Body of pancreas (tissue), 4 donors: ENCODE results near the gene TCEAL4. TPM values are rescaled to one million over a fixed set of nuclear protein-coding genes. Genes with fewer than 3 reads are reported as not detected.

ENCODE experiments used
- ATAC-seq: fragments of 150-250 bp; one replicate; pipeline ENCODE4 v1.9.1; 2016
- DNase-seq, 4 donors: peaks; one replicate each; pipeline ENCODE4 v3.0.0-alpha.2; 2019
- H3K27ac ChIP-seq, 4 donors: fragments of 200-600 bp; sonication (generic); 1 replicate in 3 of 4; 2 replicates in 1 of 4; pipeline versions ENCODE4 v1.5.1 to v1.6.1; 2016 to 2019; ENCODE audit warnings: mild to moderate bottlenecking in 1 of 4, mixed read lengths in 1 of 4, moderate library complexity in 1 of 4
- H3K27me3 ChIP-seq, 2 donors: fragments of 200-600 bp; sonication (generic); one replicate each; pipeline ENCODE4 v1.6.0; 2016; ENCODE audit warnings: mild to moderate bottlenecking in 1 of 2
- H3K36me3 ChIP-seq, 2 donors: fragments of 200-600 bp; sonication (generic); replicated peaks in 1 of 2; 2 replicates each; pipeline ENCODE4 v1.5.1; 2016; ENCODE audit warnings: low read depth in 2 of 2; ENCODE audit not compliant: insufficient read depth in 1 of 2
- H3K4me1 ChIP-seq: fragments of 200-600 bp; sonication (generic); one replicate; pipeline ENCODE4 v1.6.0; 2016
- H3K4me3 ChIP-seq, 2 donors: fragments of 200-600 bp; sonication (generic); 1 replicate in 1 of 2; 2 replicates in 1 of 2; pipeline ENCODE4 v1.5.1; 2016 to 2019
- H3K9me3 ChIP-seq, 3 donors: fragments of 200-600 bp; sonication (generic); 1 replicate in 2 of 3; 2 replicates in 1 of 3; pipeline ENCODE4 v1.5.1; 2016
- CTCF ChIP-seq, 7 experiments: fragments of 450-650 bp in 4 of 7; fragments of 200-600 bp in 3 of 7; sonication (generic) in 3 of 7; IDR thresholded peaks; one replicate each; pipeline ENCODE4 v1.5.1; 2016 to 2019; ENCODE audit warnings: antibody characterized with exemption in 7 of 7
- POLR2A ChIP-seq, 3 donors: fragments of 450-650 bp; IDR thresholded peaks; one replicate each; pipeline ENCODE4 v1.6.1; 2016; ENCODE audit warnings: antibody characterized with exemption in 3 of 3, mild to moderate bottlenecking in 2 of 3
- WGBS, 2 donors: methylation state at CpG; one replicate each; pipeline ENCODE4 v1.1.5; 2017; 5-methylcytosine and 5-hydroxymethylcytosine counted together
- intact Hi-C: fragments of 100-400 bp; cut with DNase I; formaldehyde crosslinking; loops from one replicate; pipeline ENCODE4 v1.15.1; 2023
- total RNA-seq, 2 donors: library from RNA; depleted of rRNA; stranded (reverse); fragments of >200 nt; gene quantifications; one replicate each; pipeline ENCODE4 v1.1.0, GENCODE V29; 2016

The TCEAL4 gene
- total RNA-seq, 2 donors from 2014 or later = 36.8 to 51.4 TPM

DNA sequence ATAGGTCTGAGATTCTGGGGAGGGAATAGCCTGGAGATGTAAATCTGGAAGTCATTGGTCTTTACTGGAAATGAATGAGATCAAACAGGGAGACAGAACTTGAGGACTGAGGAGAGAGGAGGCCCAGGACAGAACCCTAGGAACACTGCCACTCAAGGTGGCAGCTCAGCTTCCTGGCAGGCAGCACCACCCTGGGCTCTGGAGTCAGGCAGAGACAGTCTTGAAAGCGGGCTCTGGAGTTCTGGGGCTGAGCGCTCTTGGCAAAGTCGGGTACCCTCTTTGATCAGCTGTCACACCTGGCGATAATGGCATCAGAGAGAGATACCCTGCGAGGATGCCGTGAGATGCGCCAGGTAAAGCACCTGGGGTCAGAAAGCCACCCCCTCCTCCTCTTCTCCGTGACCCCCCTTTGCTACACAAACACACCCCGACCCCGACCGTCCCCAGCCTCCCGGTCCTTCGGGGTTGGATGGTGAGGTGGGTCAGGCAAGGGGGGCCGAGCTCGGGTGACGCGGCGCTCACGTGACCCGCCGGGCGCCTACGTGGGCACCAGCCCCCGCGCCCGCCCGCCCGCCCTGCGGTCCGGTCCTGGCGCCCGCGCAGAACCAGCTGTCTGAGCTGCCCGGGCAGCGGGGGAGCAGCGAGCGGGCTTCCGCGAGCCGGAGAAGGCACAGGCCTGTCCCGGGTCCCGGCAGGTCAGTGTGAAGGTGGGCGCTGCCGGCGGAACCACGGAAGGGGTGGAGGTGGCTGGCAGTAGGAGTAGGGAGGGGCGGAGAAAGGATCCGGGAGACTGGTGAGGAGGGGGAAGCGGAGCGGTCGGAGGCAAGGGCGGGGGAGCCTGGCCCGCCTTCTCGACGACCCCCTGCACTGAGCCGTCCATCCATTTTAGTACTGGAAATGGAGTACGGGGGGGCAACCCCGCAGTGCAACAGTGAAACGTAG is 22.3 kb downstream of the TCEAL4 start, which contains the start of gene TCEAL3:
TSS of gene TCEAL3 (plus strand) at position 600 of the 942 bp plus-strand sequence. CDS start 1,102 bp downstream, outside the sequence.
- TF ChIP-seq CTCF (IDR thresholded peaks at IDR 0.05) (no peak), POLR2A (IDR thresholded peaks at IDR 0.05) (peak; percentile 22 to 75 (median 72))
- Histone ChIP-seq H3K27ac (peak within 1 kb of the TSS; percentile 39 to 87 (median 85)), H3K9me3 (no peaks in the 10 kb centered on the region), H3K4me1 (no peaks in the 10 kb centered on the region), H3K27me3 (peaks cover 0 to 4% of the 10 kb centered on the region in 2 donors), H3K36me3 (no peaks in the 10 kb centered on the region), H3K4me3 (peak within 1 kb of the TSS; percentile 37 to 55)
- ATAC-seq (peak; percentile 91), DNase-seq (peak; percentile 55 to 70 (median 62))
- intact Hi-C loops = no loop called here
- WGBS, 2 donors = 1% methylated on average over 18 to 21 of the region's 59 CpGs

- intact Hi-C loops = no loop called here
- peak overlapping the region; percentile 37 to 55 for H3K4me3 ChIP-seq
- 4 to 11% methylated on average over 8 to 18 of the region's 21 CpGs for WGBS, 2 donors
Measured at GRCh38 chrX:103608306-103608963, 23.1 kb downstream of the TCEAL4 start.

DNA sequence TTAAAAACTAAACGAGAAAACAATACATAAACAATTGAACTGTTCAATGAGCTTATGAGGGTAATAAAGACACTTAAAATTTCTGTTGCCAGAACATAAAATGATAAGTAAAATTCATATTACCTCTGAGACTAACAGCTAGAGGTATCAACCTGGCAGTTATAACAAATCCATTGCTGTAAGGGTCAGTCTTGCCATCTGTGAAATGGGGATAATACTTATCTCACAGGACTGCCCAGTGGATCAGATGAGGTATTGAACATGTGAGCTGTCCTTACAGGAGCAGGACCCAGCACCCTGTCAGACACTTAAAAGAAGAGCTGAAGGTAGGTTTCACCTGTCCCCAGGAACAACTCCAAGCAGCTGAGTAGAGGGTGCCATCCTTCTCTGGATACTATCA is 25.0 kb downstream of the TCEAL4 start:
- TF ChIP-seq POLR2A (IDR thresholded peaks at IDR 0.05) = no peak
- TF ChIP-seq CTCF (IDR thresholded peaks at IDR 0.05) = no peak
- intact Hi-C loops = no loop called here
- ATAC-seq = no peak

More at GRCh38 chrX:103608306-103608963, 23.1 kb downstream of the TCEAL4 start:
- Histone ChIP-seq H3K4me1 (no peaks in the 10 kb centered on the region), H3K9me3 (no peaks in the 10 kb centered on the region), H3K36me3 (no peaks in the 10 kb centered on the region), H3K27ac (peak overlapping the region; percentile 39 to 87 (median 85)), H3K27me3 (peaks cover 0 to 4% of the 10 kb centered on the region in 2 donors)
- DNase-seq = peak; percentile 20 to 46 (median 24)
- TF ChIP-seq POLR2A (IDR thresholded peaks at IDR 0.05) (no peak), CTCF (IDR thresholded peaks at IDR 0.05) (no peak)
- ATAC-seq = peak; percentile 38

GRCh38 chrX:103613362-103613890 is 28.1 kb downstream of the TCEAL4 start:
- peaks cover 0 to 4% of the 10 kb centered on the region in 2 donors for H3K27me3 ChIP-seq

More for the DNA sequence above, 25.0 kb downstream of the TCEAL4 start:
- Histone ChIP-seq H3K4me1 (no peaks in the 10 kb centered on the region), H3K9me3 (no peaks in the 10 kb centered on the region), H3K27ac (no peak overlapping the region), H3K36me3 (no peaks in the 10 kb centered on the region), H3K4me3 (no peak overlapping the region), H3K27me3 (peaks cover 0 to 4% of the 10 kb centered on the region in 2 donors)
- DNase-seq = no peak
- WGBS, 2 donors = 85 to 94% methylated on average over 1 of the region's 1 CpG

More at GRCh38 chrX:103613362-103613890, 28.1 kb downstream of the TCEAL4 start:
- ATAC-seq (no peak), DNase-seq (no peak)
- Histone ChIP-seq H3K27ac (no peak overlapping the region), H3K9me3 (no peaks in the 10 kb centered on the region), H3K36me3 (no peaks in the 10 kb centered on the region), H3K4me3 (no peak overlapping the region), H3K4me1 (peaks cover 8% of the 10 kb centered on the region)
- TF ChIP-seq POLR2A (IDR thresholded peaks at IDR 0.05) = no peak
- no peak for TF ChIP-seq CTCF (IDR thresholded peaks at IDR 0.05)
- WGBS, 2 donors = 82 to 100% methylated on average over 1 of the region's 1 CpG
- intact Hi-C loops = no loop called here
